Measurements from ENCODE around the gene GPNMB.
A peak's percentile ranks its signal among the peaks of the same experiment; 100 is the strongest.

The GPNMB gene

GRCh38 chr7:23228412-23228811, 18.2 kb upstream of the GPNMB start:
- no peak for DNase-seq (ENCODE audit: extremely low read depth in 1 of 2, low read depth in 1 of 2)

GRCh38 chr7:23230641-23231101, 15.9 kb upstream of the GPNMB start:
- no peak for DNase-seq (ENCODE audit: extremely low read depth in 1 of 2, low read depth in 1 of 2)

GRCh38 chr7:23232966-23233365, 13.6 kb upstream of the GPNMB start:
- DNase-seq (ENCODE audit: extremely low read depth in 1 of 2, low read depth in 1 of 2) = no peak

GRCh38 chr7:23234569-23235296, 11.8 kb upstream of the GPNMB start:
- DNase-seq (ENCODE audit: extremely low read depth in 1 of 2, low read depth in 1 of 2) = no peak

GRCh38 chr7:23235813-23236221, 10.8 kb upstream of the GPNMB start:
- no peak for DNase-seq (ENCODE audit: extremely low read depth in 1 of 2, low read depth in 1 of 2)

GRCh38 chr7:23237000-23237399, 9.6 kb upstream of the GPNMB start:
- DNase-seq (ENCODE audit: extremely low read depth in 1 of 2, low read depth in 1 of 2) = no peak

- no peak for DNase-seq (ENCODE audit: extremely low read depth in 1 of 2, low read depth in 1 of 2)
These were observed 7.5 kb upstream of the GPNMB start for GRCh38 chr7:23238983-23239652.

GRCh38 chr7:23239698-23240097, 6.9 kb upstream of the GPNMB start:
- no peak for DNase-seq (ENCODE audit: extremely low read depth in 1 of 2, low read depth in 1 of 2)

- no peak for DNase-seq (ENCODE audit: extremely low read depth in 1 of 2, low read depth in 1 of 2)
These were observed 4.3 kb upstream of the GPNMB start for GRCh38 chr7:23242321-23242720.

GRCh38 chr7:23242935-23243334, 3.6 kb upstream of the GPNMB start:
- DNase-seq (ENCODE audit: extremely low read depth in 1 of 2, low read depth in 1 of 2) = no peak

- DNase-seq (ENCODE audit: extremely low read depth in 1 of 2, low read depth in 1 of 2) = no peak
These were observed 549 bp downstream of the GPNMB start for GRCh38 chr7:23247046-23247602.

- no peak for DNase-seq (ENCODE audit: extremely low read depth in 1 of 2, low read depth in 1 of 2)
These were observed 1.2 kb downstream of the GPNMB start for GRCh38 chr7:23247603-23248335.

- DNase-seq (ENCODE audit: extremely low read depth in 1 of 2, low read depth in 1 of 2) = no peak
These were observed 2.9 kb downstream of the GPNMB start for GRCh38 chr7:23249486-23249885.

GRCh38 chr7:23254051-23254681, 7.6 kb downstream of the GPNMB start:
- no peak for DNase-seq (ENCODE audit: extremely low read depth in 1 of 2, low read depth in 1 of 2)

GRCh38 chr7:23256731-23257130, 10.2 kb downstream of the GPNMB start:
- DNase-seq (ENCODE audit: extremely low read depth in 1 of 2, low read depth in 1 of 2) = no peak

- no peak for DNase-seq (ENCODE audit: extremely low read depth in 1 of 2, low read depth in 1 of 2)
These were observed 13.8 kb downstream of the GPNMB start for GRCh38 chr7:23260371-23260770.

- DNase-seq (ENCODE audit: extremely low read depth in 1 of 2, low read depth in 1 of 2) = peak; percentile 12 to 31
These were observed 15.4 kb downstream of the GPNMB start for GRCh38 chr7:23261843-23262452.

GRCh38 chr7:23264916-23265458, 18.4 kb downstream of the GPNMB start:
- DNase-seq (ENCODE audit: extremely low read depth in 1 of 2, low read depth in 1 of 2) = no peak

GRCh38 chr7:23266918-23267317, 20.3 kb downstream of the GPNMB start:
- DNase-seq (ENCODE audit: extremely low read depth in 1 of 2, low read depth in 1 of 2) = no peak

- DNase-seq (ENCODE audit: extremely low read depth in 1 of 2, low read depth in 1 of 2) = no peak
These were observed 20.8 kb downstream of the GPNMB start for GRCh38 chr7:23267357-23267756.
